ENCODE data around the gene PPM1G.
"Not testable (repeated sequence)": the region's sequence is repeated elsewhere in the genome, so short reads cannot be mapped to it uniquely, and the experiment has no call there.

Gene PPM1G

GRCh38 chr2:27435628-27436027 is 26.2 kb upstream of the PPM1G start:
- DNase-seq (ENCODE audit: insufficient read length) (no peak), FAIRE-seq (no peak)
- TF ChIP-seq TAF1 (IDR thresholded peaks at IDR 0.05; ENCODE audit: borderline replicate concordance, low read depth, low read length) (no peak), POLR2AphosphoS5 (IDR thresholded peaks at IDR 0.05; ENCODE audit: low read depth, low read length) (no peak), POLR2A (IDR thresholded peaks at IDR 0.05; ENCODE audit: low read depth, low read length) (no peak)

GRCh38 chr2:27431395-27431794 is 22.0 kb upstream of the PPM1G start:
- no peak for FAIRE-seq
- DNase-seq (ENCODE audit: insufficient read length), result no peak
- TF ChIP-seq TAF1 (IDR thresholded peaks at IDR 0.05; ENCODE audit: borderline replicate concordance, low read depth, low read length), result no peak
- no peak for TF ChIP-seq POLR2AphosphoS5 (IDR thresholded peaks at IDR 0.05; ENCODE audit: low read depth, low read length)
- TF ChIP-seq POLR2A (IDR thresholded peaks at IDR 0.05; ENCODE audit: low read depth, low read length), result no peak

- FAIRE-seq, result peak; percentile 85
- DNase-seq (ENCODE audit: insufficient read length), result peak; percentile 75
- TF ChIP-seq TAF1 (IDR thresholded peaks at IDR 0.05; ENCODE audit: borderline replicate concordance, low read depth, low read length) (no peak), POLR2A (IDR thresholded peaks at IDR 0.05; ENCODE audit: low read depth, low read length) (no peak), POLR2AphosphoS5 (IDR thresholded peaks at IDR 0.05; ENCODE audit: low read depth, low read length) (no peak)
Measured at GRCh38 chr2:27428978-27429541, 19.7 kb upstream of the PPM1G start.

GRCh38 chr2:27428213-27428977 is 19.0 kb upstream of the PPM1G start, which contains the start of gene NRBP1:
Gene NRBP1 (plus strand): TSS chr2:27428631. CDS start chr2:27433274, 4,643 bp downstream.
- FAIRE-seq, result peak; percentile 95
- peak; percentile 83 for DNase-seq (ENCODE audit: insufficient read length)
- TF ChIP-seq POLR2AphosphoS5 (IDR thresholded peaks at IDR 0.05; ENCODE audit: low read depth, low read length) (peak; percentile 73), TAF1 (IDR thresholded peaks at IDR 0.05; ENCODE audit: borderline replicate concordance, low read depth, low read length) (peak; percentile 69), POLR2A (IDR thresholded peaks at IDR 0.05; ENCODE audit: low read depth, low read length) (peak; percentile 82)

- no peak for TF ChIP-seq POLR2AphosphoS5 (IDR thresholded peaks at IDR 0.05; ENCODE audit: low read depth, low read length)
- TF ChIP-seq POLR2A (IDR thresholded peaks at IDR 0.05; ENCODE audit: low read depth, low read length), result no peak
- no peak for TF ChIP-seq TAF1 (IDR thresholded peaks at IDR 0.05; ENCODE audit: borderline replicate concordance, low read depth, low read length)
- no peak for DNase-seq (ENCODE audit: insufficient read length)
- no peak for FAIRE-seq
Measured at GRCh38 chr2:27427863-27428212, 18.4 kb upstream of the PPM1G start.

- not testable (repeated sequence) for FAIRE-seq; DNase-seq (ENCODE audit: insufficient read length)
Measured at GRCh38 chr2:27425039-27425438, 15.6 kb upstream of the PPM1G start.

- FAIRE-seq, result no peak
- no peak for DNase-seq (ENCODE audit: insufficient read length)
- TF ChIP-seq TAF1 (IDR thresholded peaks at IDR 0.05; ENCODE audit: borderline replicate concordance, low read depth, low read length) (no peak), POLR2AphosphoS5 (IDR thresholded peaks at IDR 0.05; ENCODE audit: low read depth, low read length) (no peak), POLR2A (IDR thresholded peaks at IDR 0.05; ENCODE audit: low read depth, low read length) (no peak)
Measured at GRCh38 chr2:27422958-27423357, 13.6 kb upstream of the PPM1G start.

DNA sequence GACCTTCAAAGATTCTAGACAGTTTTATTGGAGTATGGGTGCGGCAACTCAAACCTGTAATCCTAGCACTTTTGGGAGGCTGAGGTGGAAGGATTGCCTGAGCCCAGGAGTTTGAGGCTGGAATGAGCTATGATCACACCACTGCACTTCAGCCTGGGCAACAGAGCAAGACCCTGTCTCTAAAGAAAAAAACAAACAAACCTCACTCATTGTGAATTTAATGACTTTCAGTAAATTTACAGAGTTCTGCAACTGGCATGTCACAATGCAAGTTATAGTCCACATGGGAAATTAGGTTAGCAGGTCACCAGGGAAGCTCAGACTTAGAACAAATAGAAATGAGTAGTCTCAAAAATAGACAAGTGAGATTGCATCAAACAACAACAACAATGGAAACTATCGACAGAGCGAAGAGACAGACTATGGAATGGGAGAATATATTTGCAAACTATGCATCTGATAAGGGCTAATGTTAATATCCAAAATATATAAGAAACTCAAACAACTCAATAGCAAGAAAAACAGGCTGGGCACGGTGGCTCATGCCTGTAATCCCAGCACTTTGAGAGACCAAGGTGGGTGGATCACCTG is 12.4 kb upstream of the PPM1G start:
- TF ChIP-seq TAF1 (IDR thresholded peaks at IDR 0.05; ENCODE audit: borderline replicate concordance, low read depth, low read length), result no peak
- TF ChIP-seq POLR2AphosphoS5 (IDR thresholded peaks at IDR 0.05; ENCODE audit: low read depth, low read length), result no peak
- no peak for TF ChIP-seq POLR2A (IDR thresholded peaks at IDR 0.05; ENCODE audit: low read depth, low read length)
- FAIRE-seq, result no peak
- DNase-seq (ENCODE audit: insufficient read length), result no peak

- FAIRE-seq (no peak), DNase-seq (ENCODE audit: insufficient read length) (no peak)
- no peak for TF ChIP-seq POLR2AphosphoS5 (IDR thresholded peaks at IDR 0.05; ENCODE audit: low read depth, low read length)
- TF ChIP-seq TAF1 (IDR thresholded peaks at IDR 0.05; ENCODE audit: borderline replicate concordance, low read depth, low read length), result no peak
- TF ChIP-seq POLR2A (IDR thresholded peaks at IDR 0.05; ENCODE audit: low read depth, low read length), result no peak
Measured at GRCh38 chr2:27420996-27421395, 11.6 kb upstream of the PPM1G start.

DNA sequence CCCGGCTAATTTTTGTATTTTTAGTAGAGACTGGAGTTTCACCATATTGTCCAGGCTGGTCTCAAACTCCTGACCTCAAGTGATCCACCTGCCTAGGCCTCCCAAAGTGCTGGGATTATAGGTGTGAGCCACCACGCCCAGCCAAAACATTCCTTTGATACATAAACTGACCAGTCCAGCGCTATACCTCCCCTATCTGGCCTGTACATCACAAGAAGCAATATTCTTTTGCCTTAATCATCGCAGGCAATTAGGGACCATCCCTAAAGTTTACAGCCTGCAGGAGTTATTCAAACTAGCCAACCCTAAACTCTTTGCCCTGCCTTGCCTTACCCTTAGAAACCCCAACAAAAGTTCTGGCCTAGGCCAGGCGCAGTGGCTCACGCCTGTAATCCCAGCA is 6.8 kb upstream of the PPM1G start:
- TF ChIP-seq POLR2AphosphoS5 (IDR thresholded peaks at IDR 0.05; ENCODE audit: low read depth, low read length) (no peak), TAF1 (IDR thresholded peaks at IDR 0.05; ENCODE audit: borderline replicate concordance, low read depth, low read length) (no peak), POLR2A (IDR thresholded peaks at IDR 0.05; ENCODE audit: low read depth, low read length) (no peak)
- FAIRE-seq (no peak), DNase-seq (ENCODE audit: insufficient read length) (no peak)

DNA sequence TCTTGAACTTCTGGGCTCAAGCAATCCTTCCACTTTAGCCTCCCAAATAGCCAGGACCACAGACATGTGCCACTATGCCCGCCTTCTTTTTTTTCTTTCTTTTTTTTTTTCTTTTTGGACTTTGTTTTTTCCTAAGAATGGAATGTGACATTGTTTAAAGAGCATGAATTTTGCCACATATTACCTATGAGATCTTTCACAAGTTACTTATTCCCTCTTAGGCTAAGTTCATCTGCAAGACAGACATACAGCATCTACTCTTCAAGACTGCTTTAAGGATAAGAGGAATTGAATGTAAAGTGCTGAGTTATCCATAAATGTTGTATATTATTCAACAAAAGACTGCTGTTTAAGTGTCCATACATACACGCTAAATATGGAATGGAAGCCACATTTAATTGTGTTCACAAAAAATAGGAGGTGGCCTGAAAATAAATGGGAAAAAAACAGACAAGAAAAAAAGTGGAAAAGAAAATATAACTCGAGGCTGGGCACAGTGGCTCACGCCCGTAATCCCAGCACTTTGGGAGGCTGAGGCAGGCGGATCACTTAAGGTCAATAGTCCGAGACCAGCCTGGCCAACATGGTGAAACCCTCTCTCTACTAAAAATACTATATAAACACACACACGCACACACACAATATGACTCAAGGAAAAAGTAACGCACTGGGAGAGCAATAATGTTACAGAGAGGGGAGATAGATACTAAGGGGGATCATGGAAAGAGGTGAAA is 3.2 kb upstream of the PPM1G start:
- DNase-seq (ENCODE audit: insufficient read length) (no peak), FAIRE-seq (no peak)
- TF ChIP-seq TAF1 (IDR thresholded peaks at IDR 0.05; ENCODE audit: borderline replicate concordance, low read depth, low read length) (no peak), POLR2AphosphoS5 (IDR thresholded peaks at IDR 0.05; ENCODE audit: low read depth, low read length) (no peak), POLR2A (IDR thresholded peaks at IDR 0.05; ENCODE audit: low read depth, low read length) (no peak)
